Right renal pelvis (tissue), 4 donors: Measurements from ENCODE around the gene TOM1. TPM values are rescaled to one million over a fixed set of nuclear protein-coding genes. Genes with fewer than 3 reads are reported as not detected.

Experiments
- DNase-seq, 4 donors: peaks; one replicate each; pipeline ENCODE4 v3.0.0-alpha.2; 2013; ENCODE audit warnings: low read depth in 4 of 4, low spot score in 3 of 4, missing footprints in 1 of 4
- polyA plus RNA-seq, 4 donors: library from polyadenylated mRNA; unstranded; fragments of 120-200 nt; gene quantifications; one replicate each; pipeline ENCODE4 v1.2.1, GENCODE V29; 2013; ENCODE audit not compliant: insufficient read length in 4 of 4

TOM1 gene
- polyA plus RNA-seq, 4 donors = 33.0 to 45.8 (median 38.7) TPM

- no peak for DNase-seq
Measured at GRCh38 chr22:35343664-35344550, 44.2 kb downstream of the TOM1 start.

GRCh38 chr22:35344956-35345690 lies 45.4 kb downstream of the TOM1 start:
- no peak for DNase-seq

GRCh38 chr22:35345808-35346505 lies 46.3 kb downstream of the TOM1 start:
- no peak for DNase-seq

GRCh38 chr22:35346596-35347220 lies 47.0 kb downstream of the TOM1 start:
- no peak for DNase-seq

GRCh38 chr22:35347462-35347861 lies 47.8 kb downstream of the TOM1 start:
- DNase-seq = no peak

- DNase-seq = no peak
Measured at GRCh38 chr22:35348026-35348590, 48.4 kb downstream of the TOM1 start.

- no peak for DNase-seq
Measured at GRCh38 chr22:35348703-35349102, 49.0 kb downstream of the TOM1 start.

- DNase-seq = no peak
Measured at GRCh38 chr22:35349368-35349703, 49.6 kb downstream of the TOM1 start.

- no peak for DNase-seq
Measured at GRCh38 chr22:35349704-35350538, 50.2 kb downstream of the TOM1 start.

GRCh38 chr22:35350539-35351503 lies 51.1 kb downstream of the TOM1 start:
- peak; percentile 74 to 88 (median 77) for DNase-seq

GRCh38 chr22:35352214-35353111 lies 52.8 kb downstream of the TOM1 start:
- no peak for DNase-seq

- no peak for DNase-seq
Measured at GRCh38 chr22:35353318-35353717, 53.6 kb downstream of the TOM1 start.

GRCh38 chr22:35354068-35354467 lies 54.4 kb downstream of the TOM1 start:
- DNase-seq = no peak

- DNase-seq = no peak
Measured at GRCh38 chr22:35357883-35358621, 58.4 kb downstream of the TOM1 start.

GRCh38 chr22:35359380-35360065 lies 59.8 kb downstream of the TOM1 start:
- no peak for DNase-seq

- no peak for DNase-seq
Measured at GRCh38 chr22:35361001-35361558, 61.4 kb downstream of the TOM1 start.
